Activated naive CD4-positive, alpha-beta T cell treated with anti-CD3 and anti-CD28 coated beads, Interleukin-2, amount 50 U/mL, for 24 hours (primary cell): ENCODE measurements around the gene ARID1B.

ENCODE experiments used
- H3K27ac Mint-ChIP-seq: one replicate; pipeline ENCODE4 v1.8.0; 2021; ENCODE audit warnings: mild to moderate bottlenecking, mixed read lengths
- H3K27me3 Mint-ChIP-seq: one replicate; pipeline ENCODE4 v1.8.0; 2021; ENCODE audit warnings: mixed read lengths
- H3K36me3 Mint-ChIP-seq: one replicate; pipeline ENCODE4 v1.8.0; 2021; ENCODE audit warnings: mixed read lengths
- H3K4me1 Mint-ChIP-seq: one replicate; pipeline ENCODE4 v1.8.0; 2021; ENCODE audit warnings: mixed read lengths
- H3K4me3 Mint-ChIP-seq: one replicate; pipeline ENCODE4 v1.8.0; 2021; ENCODE audit warnings: mild to moderate bottlenecking, mixed read lengths
- H3K9me3 Mint-ChIP-seq: one replicate; pipeline ENCODE4 v1.8.0; 2021; ENCODE audit warnings: mixed read lengths

Gene ARID1B

DNA sequence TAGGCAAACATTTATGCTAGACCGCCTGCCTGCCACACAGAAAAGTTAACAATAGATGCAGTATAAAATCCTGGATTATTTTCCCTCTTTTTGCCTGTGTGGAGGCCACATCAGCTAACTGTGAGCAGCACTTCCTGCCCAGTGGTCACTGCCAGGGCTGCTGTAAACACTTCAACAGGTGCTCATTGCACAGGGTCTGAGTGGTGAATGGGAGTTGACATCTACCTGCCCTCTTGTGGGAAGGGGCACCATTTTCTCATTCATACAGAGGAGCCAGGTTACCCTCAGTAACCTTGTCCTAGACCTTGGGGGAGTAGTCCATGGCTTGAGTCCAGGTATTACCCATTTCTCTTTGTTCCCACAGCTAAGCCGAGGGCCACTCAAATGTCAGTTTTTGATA, 310.8 kb downstream of the ARID1B start:
- peaks cover 21% of the 10 kb centered on the region for H3K36me3 Mint-ChIP-seq
- no peaks in the 10 kb centered on the region for H3K9me3 Mint-ChIP-seq
- H3K4me3 Mint-ChIP-seq: no peak overlapping the region
- peaks cover 36% of the 10 kb centered on the region for H3K4me1 Mint-ChIP-seq
- H3K27ac Mint-ChIP-seq: no peak overlapping the region
- H3K27me3 Mint-ChIP-seq: no peaks in the 10 kb centered on the region

- Mint-ChIP-seq H3K27ac (no peak overlapping the region), H3K9me3 (no peaks in the 10 kb centered on the region), H3K36me3 (peaks cover 22% of the 10 kb centered on the region), H3K27me3 (no peaks in the 10 kb centered on the region), H3K4me1 (peaks cover 38% of the 10 kb centered on the region), H3K4me3 (no peak overlapping the region)
Measured at GRCh38 chr6:157088841-157089240, 311.7 kb downstream of the ARID1B start.

- Mint-ChIP-seq H3K36me3 (peaks cover 22% of the 10 kb centered on the region), H3K4me3 (no peak overlapping the region)
Measured at GRCh38 chr6:157089258-157089657, 312.1 kb downstream of the ARID1B start.

GRCh38 chr6:157089851-157090250, 312.7 kb downstream of the ARID1B start:
- peaks cover 44% of the 10 kb centered on the region for H3K4me1 Mint-ChIP-seq
- peaks cover 20% of the 10 kb centered on the region for H3K36me3 Mint-ChIP-seq
- no peak overlapping the region for H3K4me3 Mint-ChIP-seq
- H3K9me3 Mint-ChIP-seq: no peaks in the 10 kb centered on the region
- H3K27ac Mint-ChIP-seq: no peak overlapping the region
- H3K27me3 Mint-ChIP-seq: no peaks in the 10 kb centered on the region

More at GRCh38 chr6:157089258-157089657, 312.1 kb downstream of the ARID1B start:
- Mint-ChIP-seq H3K4me1 (peaks cover 40% of the 10 kb centered on the region), H3K27me3 (no peaks in the 10 kb centered on the region), H3K9me3 (no peaks in the 10 kb centered on the region), H3K27ac (no peak overlapping the region)

- Mint-ChIP-seq H3K36me3 (peaks cover 13% of the 10 kb centered on the region), H3K9me3 (no peaks in the 10 kb centered on the region), H3K27me3 (no peaks in the 10 kb centered on the region), H3K4me3 (no peak overlapping the region), H3K27ac (no peak overlapping the region), H3K4me1 (peaks cover 44% of the 10 kb centered on the region)
Measured at GRCh38 chr6:157090736-157091135, 313.6 kb downstream of the ARID1B start.

GRCh38 chr6:157091243-157091642, 314.1 kb downstream of the ARID1B start:
- no peak overlapping the region for H3K4me3 Mint-ChIP-seq
- peaks cover 13% of the 10 kb centered on the region for H3K36me3 Mint-ChIP-seq
- no peaks in the 10 kb centered on the region for H3K27me3 Mint-ChIP-seq
- H3K9me3 Mint-ChIP-seq: no peaks in the 10 kb centered on the region
- H3K27ac Mint-ChIP-seq: no peak overlapping the region
- peaks cover 46% of the 10 kb centered on the region for H3K4me1 Mint-ChIP-seq

GRCh38 chr6:157091856-157092460, 314.8 kb downstream of the ARID1B start:
- Mint-ChIP-seq H3K4me1 (peaks cover 45% of the 10 kb centered on the region), H3K27ac (no peak overlapping the region), H3K9me3 (no peaks in the 10 kb centered on the region), H3K4me3 (no peak overlapping the region), H3K36me3 (peaks cover 9% of the 10 kb centered on the region), H3K27me3 (no peaks in the 10 kb centered on the region)

- no peak overlapping the region for H3K4me3 Mint-ChIP-seq
- peaks cover 6% of the 10 kb centered on the region for H3K36me3 Mint-ChIP-seq
- H3K9me3 Mint-ChIP-seq: no peaks in the 10 kb centered on the region
- H3K27ac Mint-ChIP-seq: peak overlapping the region; percentile 61
- peaks cover 44% of the 10 kb centered on the region for H3K4me1 Mint-ChIP-seq
- no peaks in the 10 kb centered on the region for H3K27me3 Mint-ChIP-seq
Measured at GRCh38 chr6:157092736-157093135, 315.6 kb downstream of the ARID1B start.

DNA sequence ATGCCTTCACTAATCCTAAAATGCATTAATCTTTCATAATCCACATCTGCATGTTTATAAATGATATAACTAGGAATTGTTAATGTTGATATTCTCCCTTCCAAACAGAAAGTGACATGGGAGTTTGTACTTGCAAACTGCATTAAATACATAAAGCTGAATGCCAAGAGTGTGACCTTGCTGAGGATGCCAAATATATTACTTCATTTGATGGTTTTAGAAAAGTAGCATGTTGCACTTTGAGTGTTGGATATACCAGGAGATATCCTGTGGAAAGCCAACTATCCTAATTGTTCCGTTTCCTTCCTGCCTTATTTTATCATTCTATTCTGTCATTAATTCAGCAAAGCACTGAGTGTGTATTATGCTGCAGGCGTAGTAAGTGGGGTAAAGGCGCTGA, 316.4 kb downstream of the ARID1B start:
- no peaks in the 10 kb centered on the region for H3K27me3 Mint-ChIP-seq
- H3K4me3 Mint-ChIP-seq: no peak overlapping the region
- no peak overlapping the region for H3K27ac Mint-ChIP-seq
- peaks cover 47% of the 10 kb centered on the region for H3K4me1 Mint-ChIP-seq
- no peaks in the 10 kb centered on the region for H3K9me3 Mint-ChIP-seq
- H3K36me3 Mint-ChIP-seq: peaks cover 8% of the 10 kb centered on the region

DNA sequence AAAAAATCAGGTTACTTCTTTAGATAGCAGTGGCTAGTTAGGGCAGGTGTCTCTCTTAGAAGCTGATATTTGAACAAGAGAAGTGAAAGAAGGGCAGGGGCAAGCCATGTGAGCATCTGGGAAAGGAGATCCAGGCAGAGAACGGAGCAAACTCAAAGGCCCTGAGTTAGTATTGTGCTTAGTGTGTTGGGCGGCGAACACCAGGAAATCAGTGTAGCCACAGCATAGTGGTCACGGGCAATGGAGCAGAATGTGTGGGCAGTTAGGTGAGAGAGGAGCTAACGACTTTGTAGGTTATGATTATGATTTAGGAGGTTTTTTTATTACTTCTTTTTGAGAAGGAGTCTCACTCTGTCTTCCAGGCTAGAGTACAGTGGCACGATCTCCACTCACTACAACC, 316.9 kb downstream of the ARID1B start:
- no peak overlapping the region for H3K27ac Mint-ChIP-seq
- H3K9me3 Mint-ChIP-seq: no peaks in the 10 kb centered on the region
- no peaks in the 10 kb centered on the region for H3K27me3 Mint-ChIP-seq
- H3K4me3 Mint-ChIP-seq: no peak overlapping the region
- H3K36me3 Mint-ChIP-seq: peaks cover 8% of the 10 kb centered on the region
- peaks cover 46% of the 10 kb centered on the region for H3K4me1 Mint-ChIP-seq

DNA sequence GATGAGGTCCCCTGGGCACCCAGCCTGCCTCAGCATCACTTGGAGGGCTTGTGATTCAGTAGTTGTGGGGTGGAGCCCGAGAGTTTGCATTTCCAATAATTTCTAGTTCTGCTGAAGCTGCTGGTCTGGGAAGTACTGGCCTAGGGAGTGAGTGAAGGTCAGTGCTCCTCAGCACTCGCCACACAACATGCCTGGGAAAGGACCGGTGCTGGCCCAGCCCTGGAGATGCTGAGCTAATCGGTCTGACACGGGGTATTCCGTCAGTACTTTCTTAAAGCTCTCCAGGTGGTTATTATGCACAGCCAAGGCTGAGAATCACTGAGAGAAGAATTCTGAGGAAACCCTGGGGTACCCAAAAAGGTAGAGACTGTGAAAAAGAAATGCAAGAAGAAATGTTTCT, 317.9 kb downstream of the ARID1B start:
- Mint-ChIP-seq H3K4me3 (no peak overlapping the region), H3K27me3 (no peaks in the 10 kb centered on the region), H3K27ac (no peak overlapping the region), H3K36me3 (peaks cover 8% of the 10 kb centered on the region), H3K4me1 (peaks cover 53% of the 10 kb centered on the region), H3K9me3 (no peaks in the 10 kb centered on the region)

DNA sequence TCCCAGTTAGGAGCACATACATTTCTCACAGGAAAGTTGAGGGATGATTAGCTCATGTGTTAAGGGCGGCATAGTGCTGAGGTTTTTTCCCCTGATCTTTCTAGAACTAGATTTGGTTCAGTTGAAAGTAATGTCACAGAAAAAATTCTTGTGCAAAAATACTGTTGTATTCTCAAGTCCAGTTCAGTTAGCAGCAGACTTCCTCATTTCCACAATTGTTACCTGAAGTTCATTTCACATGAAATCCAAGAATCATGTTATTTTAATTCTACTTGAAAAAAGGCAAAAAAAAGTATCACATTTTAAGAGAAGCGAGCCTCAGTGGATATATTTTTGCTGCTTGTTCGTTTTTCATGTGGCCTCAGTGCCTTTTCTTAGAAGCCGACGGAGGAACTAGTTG, 318.4 kb downstream of the ARID1B start:
- peaks cover 8% of the 10 kb centered on the region for H3K36me3 Mint-ChIP-seq
- H3K27me3 Mint-ChIP-seq: no peaks in the 10 kb centered on the region
- peaks cover 57% of the 10 kb centered on the region for H3K4me1 Mint-ChIP-seq
- no peak overlapping the region for H3K4me3 Mint-ChIP-seq
- peak overlapping the region; percentile 88 for H3K27ac Mint-ChIP-seq
- no peaks in the 10 kb centered on the region for H3K9me3 Mint-ChIP-seq

DNA sequence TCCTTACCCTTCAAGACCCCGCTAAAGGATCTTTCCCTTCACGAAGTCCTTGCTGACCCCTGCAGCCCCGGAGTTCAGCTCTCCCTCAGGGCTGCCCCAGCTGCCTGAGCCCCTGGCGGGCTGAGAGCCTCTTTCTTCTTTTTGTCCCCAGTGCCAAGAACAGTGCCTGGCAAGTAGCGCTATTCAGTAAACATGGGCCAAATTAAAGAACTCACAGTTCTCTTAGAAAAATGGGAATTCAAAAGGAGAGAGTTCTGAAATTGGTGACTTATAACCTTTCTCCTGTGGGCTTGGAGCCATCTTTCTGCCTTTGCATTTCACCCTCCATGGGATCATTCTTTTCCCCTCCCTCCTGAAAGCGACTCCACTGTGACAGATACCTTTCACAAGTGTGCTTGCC, 318.9 kb downstream of the ARID1B start:
- Mint-ChIP-seq H3K36me3 (peaks cover 8% of the 10 kb centered on the region), H3K4me1 (peaks cover 63% of the 10 kb centered on the region), H3K27ac (peak overlapping the region; percentile 88), H3K27me3 (no peaks in the 10 kb centered on the region), H3K4me3 (no peak overlapping the region), H3K9me3 (no peaks in the 10 kb centered on the region)

- Mint-ChIP-seq H3K36me3 (peaks cover 8% of the 10 kb centered on the region), H3K27me3 (no peaks in the 10 kb centered on the region), H3K4me3 (no peak overlapping the region), H3K27ac (no peak overlapping the region), H3K4me1 (peaks cover 67% of the 10 kb centered on the region), H3K9me3 (no peaks in the 10 kb centered on the region)
Measured at GRCh38 chr6:157096522-157096921, 319.3 kb downstream of the ARID1B start.

DNA sequence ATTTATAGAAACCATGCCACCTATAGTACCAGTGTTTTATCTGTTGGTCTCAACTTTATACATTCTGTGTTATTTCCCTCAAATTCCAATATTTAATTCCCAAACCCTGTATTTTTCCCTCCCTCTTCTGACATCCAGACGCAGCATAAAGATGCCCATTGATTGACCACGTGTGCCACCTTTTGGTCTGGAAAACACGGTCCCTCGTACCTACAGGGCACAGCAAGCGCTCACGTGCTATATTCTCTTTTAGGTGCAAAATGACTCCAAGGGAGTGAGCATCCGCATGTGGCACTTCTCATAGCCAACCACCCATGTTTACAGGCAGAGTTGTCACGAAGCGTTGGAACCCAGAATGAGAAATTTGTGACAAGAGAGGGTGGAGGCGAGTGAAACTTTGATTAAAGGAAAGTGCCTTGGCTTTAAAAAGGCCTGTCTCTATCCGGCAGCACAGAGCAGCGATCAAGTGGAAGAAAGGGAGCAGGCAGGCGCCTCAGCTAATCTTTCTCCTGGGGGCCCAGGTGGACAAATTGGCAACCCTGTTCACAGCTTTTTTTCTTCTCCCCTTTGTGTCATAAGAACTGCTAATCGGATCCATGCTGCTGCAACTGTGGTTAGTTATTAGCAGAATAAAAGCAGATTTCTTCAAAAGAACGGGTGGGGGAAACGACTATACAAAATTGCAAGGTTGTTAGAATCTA, 320.2 kb downstream of the ARID1B start:
- Mint-ChIP-seq H3K4me3 (no peak overlapping the region), H3K4me1 (peaks cover 71% of the 10 kb centered on the region), H3K27ac (peak overlapping the region; percentile 76), H3K27me3 (no peaks in the 10 kb centered on the region), H3K36me3 (peaks cover 8% of the 10 kb centered on the region), H3K9me3 (no peaks in the 10 kb centered on the region)

DNA sequence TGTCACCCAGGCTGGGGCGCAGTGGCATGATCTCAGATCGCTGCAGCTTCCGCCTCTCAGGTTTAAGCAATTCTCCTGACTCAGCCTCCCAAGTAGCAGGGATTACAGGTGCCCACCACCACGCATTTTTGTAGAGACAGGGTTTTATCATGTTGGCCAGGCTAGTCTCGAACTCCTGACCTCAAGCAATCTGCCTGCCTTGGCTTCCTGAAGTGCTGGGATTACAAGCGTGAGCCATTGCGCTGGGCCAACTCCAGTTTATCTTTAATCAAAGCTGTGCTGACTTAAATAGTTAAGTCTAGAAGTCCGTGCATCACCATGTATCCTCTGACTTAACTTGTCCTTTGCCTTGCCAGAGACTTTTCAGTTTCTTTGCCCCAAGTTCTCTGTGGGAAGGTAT, 321.8 kb downstream of the ARID1B start:
- Mint-ChIP-seq H3K27ac (no peak overlapping the region), H3K36me3 (peaks cover 3% of the 10 kb centered on the region), H3K27me3 (no peaks in the 10 kb centered on the region), H3K4me3 (no peak overlapping the region), H3K4me1 (peaks cover 72% of the 10 kb centered on the region), H3K9me3 (no peaks in the 10 kb centered on the region)
